GM19351 (cell line): ENCODE measurements around the gene CASS4.
"Not testable (repeated sequence)": the region's sequence is repeated elsewhere in the genome, so short reads cannot be mapped to it uniquely, and the experiment has no call there.

Experiments used
- ATAC-seq: cut with Tn5 transposase; IDR thresholded peaks from one replicate; pipeline ENCODE4 v1.9.1; 2021; ENCODE audit warnings: mild to moderate bottlenecking, moderate library complexity; ENCODE audit not compliant: unreplicated experiment

The CASS4 gene

DNA sequence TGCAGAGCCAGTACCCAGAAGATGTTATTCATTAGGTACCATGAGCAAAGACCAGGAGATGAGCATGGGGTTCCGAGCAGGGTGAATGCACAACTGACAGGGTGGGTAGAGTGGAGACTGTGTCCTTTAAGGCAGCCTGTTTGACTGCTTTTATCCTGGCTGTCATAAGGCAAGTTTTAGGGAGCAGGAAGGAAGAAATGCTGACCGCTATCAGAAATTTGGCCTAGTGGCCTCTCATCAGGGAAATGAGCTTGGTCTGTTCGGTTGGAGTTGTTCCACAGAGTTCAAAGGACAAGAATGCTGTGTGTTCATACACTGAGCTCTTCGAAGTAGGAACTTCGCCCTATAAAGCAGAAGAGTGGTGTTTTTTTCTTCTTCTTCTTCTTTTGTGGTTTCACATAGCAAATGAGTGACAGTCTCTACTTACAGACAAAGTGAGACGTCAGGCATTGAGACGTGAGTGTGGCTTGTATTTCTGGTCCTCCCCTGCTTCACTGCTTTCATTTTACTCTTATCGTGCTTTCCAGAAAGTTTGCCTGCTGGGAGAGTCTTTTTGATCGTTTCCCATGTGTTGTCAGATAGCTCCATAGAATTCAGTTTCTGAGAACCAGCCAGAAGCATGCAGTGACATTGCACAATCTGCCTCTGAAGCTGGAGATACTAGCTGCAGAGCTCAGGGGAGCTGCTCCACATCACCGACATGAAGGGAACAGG is at the start of gene CASS4:
CASS4 (plus strand) TSS at position 502 of the 714 bp plus-strand sequence; CDS start at position 701, 199 bp downstream.
- peak; percentile 80 for ATAC-seq

DNA sequence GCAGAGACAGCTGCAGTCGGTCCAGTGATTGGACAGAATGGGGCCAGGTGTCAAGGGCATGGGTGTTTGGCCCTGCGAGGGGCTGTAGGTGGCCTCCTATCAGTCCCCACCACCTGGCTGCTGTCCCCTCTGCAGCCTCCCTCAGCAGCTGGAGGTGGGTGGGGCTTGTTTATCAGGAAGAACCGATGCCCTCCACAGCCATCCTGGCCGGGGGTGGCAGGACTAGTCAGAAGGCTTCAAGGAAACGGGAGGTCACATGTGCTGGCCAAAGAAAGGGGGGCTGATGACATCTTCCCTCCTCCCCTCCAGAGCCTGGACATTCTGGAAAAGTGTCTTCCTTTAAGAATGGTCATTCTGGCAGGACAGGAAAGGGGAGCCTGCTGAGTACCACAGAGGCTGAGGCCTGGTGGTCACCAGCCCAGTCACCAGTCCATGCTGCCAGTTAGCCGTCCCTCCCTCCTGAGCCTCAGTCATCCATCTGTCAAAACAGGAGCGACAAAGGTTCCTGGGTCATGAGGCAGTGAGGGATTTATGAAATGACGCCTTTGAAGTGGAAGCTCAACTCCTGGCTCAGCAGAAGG is 49.1 kb upstream of the CASS4 start:
- no peak for ATAC-seq

DNA sequence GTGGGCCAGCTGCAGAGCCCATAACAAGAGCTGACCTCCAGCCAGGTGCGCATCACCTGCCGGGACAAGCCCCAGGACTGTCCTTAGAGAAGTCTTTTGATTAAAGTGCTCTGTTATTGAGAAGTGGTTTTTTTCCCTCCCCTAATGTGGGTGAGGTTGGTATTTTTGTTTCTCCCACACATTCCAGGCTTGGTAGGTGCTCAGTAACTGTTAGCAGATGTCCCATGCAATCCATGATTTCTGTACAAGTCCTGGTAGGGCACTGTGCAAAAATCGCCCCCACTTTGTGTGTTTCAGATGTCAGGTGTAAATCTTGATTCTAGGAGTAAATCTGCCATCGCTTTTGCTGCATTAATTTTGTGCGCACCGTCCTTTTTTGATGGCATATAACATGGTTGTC is 48.6 kb upstream of the CASS4 start:
- ATAC-seq = no peak

DNA sequence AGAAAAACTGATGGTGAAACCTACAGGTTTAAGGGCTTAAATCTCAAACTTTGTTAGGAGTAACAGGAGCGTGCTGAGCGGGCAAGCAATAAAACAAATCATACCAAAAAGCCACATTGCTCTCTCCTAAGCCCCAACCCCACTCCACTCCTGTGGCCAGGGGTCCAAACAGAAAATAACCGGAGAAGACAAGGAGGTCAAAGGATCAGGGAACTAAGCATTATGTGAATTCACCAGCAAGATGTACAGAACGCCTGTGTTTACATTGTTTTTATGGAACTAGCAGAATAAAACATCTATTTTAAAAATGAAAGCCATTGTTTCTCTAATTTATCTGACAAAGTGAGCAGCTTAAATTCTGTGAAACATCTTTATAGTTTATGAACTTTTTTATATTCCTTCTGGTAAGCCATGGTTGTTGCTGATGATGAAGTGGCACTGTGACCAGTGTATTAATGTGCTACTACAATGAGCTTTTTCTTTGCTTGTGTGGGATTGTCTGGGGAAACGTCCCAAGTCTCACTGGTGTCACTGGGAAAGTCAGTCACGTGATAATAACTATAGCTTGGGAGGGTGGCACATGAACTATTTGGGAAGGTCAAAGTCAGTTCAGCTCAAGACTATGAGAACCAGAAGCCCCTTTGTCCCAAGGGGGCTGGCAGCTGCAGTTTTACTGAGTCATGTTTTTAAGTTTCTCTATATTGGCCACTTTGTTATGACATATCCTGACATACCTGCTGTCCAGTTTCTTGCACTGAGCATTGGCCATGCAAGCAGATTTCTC is 43.5 kb upstream of the CASS4 start:
- ATAC-seq = no peak

- ATAC-seq = no peak
Measured at GRCh38 chr20:56369179-56369578, 42.9 kb upstream of the CASS4 start.

- ATAC-seq = no peak
Measured at GRCh38 chr20:56371977-56372376, 40.1 kb upstream of the CASS4 start.

- peak; percentile 38 for ATAC-seq
Measured at GRCh38 chr20:56372850-56373249, 39.2 kb upstream of the CASS4 start.

- peak; percentile 60 for ATAC-seq
Measured at GRCh38 chr20:56373942-56374341, 38.1 kb upstream of the CASS4 start.

GRCh38 chr20:56376331-56376730 is 35.7 kb upstream of the CASS4 start:
- ATAC-seq = no peak

DNA sequence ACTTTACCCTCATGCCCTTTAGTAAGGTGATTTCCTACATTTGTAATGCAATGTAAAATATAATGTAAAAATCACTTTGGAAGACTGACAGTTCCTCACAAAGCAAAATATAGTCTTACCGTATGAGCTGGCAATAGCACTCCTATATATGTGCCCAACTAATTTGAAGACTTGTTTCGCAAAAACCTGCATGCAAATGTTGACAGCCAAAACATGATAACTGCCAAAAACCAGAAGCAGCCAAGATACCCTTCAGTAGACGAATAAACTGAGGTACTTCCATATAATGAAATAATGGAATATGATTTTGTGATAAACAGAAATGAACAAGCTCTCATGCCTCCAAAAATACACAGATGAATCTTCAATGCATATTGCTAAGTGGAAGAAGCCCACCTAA is 33.7 kb upstream of the CASS4 start:
- no peak for ATAC-seq

DNA sequence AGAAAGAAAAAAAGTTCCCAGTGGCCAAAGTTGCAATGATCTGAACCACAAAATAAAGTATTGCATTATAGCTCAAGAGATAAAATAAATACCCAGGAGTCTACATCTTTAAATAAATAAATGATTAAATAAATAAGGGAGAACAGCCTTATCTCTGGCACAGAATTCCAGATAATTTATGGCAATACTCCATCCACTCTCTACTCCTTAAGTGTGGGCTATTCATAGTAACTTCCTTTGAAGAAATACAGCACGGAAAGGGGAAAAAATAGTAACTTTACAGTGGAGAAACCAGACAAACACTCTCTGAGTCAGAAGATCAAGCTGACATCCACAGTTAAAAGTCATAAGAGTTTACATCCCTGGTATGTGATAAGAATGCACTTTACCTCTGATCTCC is 31.7 kb upstream of the CASS4 start:
- no peak for ATAC-seq

GRCh38 chr20:56381501-56381900 is 30.6 kb upstream of the CASS4 start:
- ATAC-seq = peak; percentile 87

- ATAC-seq = no peak
Measured at GRCh38 chr20:56382696-56383095, 29.4 kb upstream of the CASS4 start.

GRCh38 chr20:56383334-56383733 is 28.7 kb upstream of the CASS4 start:
- ATAC-seq = no peak

DNA sequence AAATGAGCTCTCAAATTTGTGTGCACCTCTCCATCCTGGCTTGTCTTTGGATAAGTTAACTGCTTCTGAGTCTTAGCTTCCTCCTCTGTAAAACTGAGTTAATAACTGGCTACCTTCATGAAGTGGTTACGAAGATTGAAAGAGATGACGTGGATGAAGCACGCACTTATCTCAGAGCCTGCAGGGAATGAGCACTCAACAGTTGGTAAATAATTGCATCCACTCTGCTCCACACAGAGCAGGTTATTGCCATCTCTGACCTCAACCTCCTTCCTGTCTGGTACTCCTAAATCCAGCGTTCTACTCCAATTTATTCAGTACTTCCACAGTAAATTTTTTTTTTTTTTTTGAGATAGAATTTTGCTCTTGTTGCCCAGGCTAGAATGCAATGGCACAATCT is 26.9 kb upstream of the CASS4 start:
- no peak for ATAC-seq

DNA sequence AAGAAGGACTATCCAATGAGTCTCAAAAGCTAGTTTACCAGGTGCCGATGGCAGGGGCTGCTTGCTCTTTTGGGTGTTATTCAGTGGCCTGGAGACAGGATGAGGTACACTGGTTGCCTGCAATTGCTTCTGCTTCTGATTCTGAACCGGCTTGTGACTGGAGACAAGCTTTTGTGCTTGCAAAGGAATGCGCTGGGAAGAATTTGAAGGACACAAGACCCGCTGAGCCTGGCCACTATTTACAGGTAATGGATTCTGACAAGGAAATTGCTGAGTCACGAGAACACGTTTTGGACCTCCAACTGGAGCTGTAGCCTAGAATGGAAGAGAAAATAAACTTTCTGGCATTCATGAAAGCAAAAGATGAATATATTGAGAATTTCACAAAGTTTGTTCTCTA is 25.8 kb upstream of the CASS4 start:
- ATAC-seq = no peak

GRCh38 chr20:56388882-56389281 is 23.2 kb upstream of the CASS4 start:
- ATAC-seq = no peak

DNA sequence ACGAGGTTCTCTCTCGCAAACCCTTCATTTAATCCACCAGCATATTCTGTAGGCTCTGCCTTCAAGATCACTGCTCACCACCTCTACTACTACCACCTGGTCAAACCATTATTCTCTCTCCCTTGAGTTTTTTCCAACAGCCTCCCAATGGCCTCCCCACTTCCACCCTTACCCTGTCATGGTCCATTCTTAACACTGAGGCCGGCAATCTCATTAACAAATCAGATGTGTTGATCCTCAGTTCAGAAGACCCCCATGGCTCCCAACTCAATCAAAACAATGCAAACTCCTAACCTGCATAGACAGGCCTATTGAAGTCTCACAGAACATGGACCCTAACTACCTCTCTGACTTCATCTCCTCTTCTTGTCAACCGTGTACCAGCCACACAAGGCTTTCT is 22.3 kb upstream of the CASS4 start:
- no peak for ATAC-seq

GRCh38 chr20:56390396-56390795 is 21.7 kb upstream of the CASS4 start:
- not testable (repeated sequence) for ATAC-seq

- no peak for ATAC-seq
Measured at GRCh38 chr20:56391037-56391436, 21.0 kb upstream of the CASS4 start.

GRCh38 chr20:56391596-56392131 is 20.4 kb upstream of the CASS4 start:
- ATAC-seq = peak; percentile 31
